AG10803 (cell line): ENCODE measurements around the gene PPP4C.

Experiments used
- DNase-seq: peaks from one replicate; pipeline ENCODE4 v3.0.0; 2010; ENCODE audit warnings: low read depth
- H3K4me3 ChIP-seq: 2 replicates; pipeline ENCODE4 v1.5.1; 2011; ENCODE audit warnings: mild to moderate bottlenecking, low read length, control low read depth
- TF ChIP-seq, protein P1 (sequence below): conservative IDR thresholded peaks from 2 replicates; pipeline ENCODE4 v1.5.1; 2011; ENCODE audit warnings: mild to moderate bottlenecking, low read length, control low read depth, inconsistent platforms

The PPP4C gene

GRCh38 chr16:30115238-30115637 lies 39.4 kb downstream of the PPP4C start:
- TF ChIP-seq, protein P1, sequence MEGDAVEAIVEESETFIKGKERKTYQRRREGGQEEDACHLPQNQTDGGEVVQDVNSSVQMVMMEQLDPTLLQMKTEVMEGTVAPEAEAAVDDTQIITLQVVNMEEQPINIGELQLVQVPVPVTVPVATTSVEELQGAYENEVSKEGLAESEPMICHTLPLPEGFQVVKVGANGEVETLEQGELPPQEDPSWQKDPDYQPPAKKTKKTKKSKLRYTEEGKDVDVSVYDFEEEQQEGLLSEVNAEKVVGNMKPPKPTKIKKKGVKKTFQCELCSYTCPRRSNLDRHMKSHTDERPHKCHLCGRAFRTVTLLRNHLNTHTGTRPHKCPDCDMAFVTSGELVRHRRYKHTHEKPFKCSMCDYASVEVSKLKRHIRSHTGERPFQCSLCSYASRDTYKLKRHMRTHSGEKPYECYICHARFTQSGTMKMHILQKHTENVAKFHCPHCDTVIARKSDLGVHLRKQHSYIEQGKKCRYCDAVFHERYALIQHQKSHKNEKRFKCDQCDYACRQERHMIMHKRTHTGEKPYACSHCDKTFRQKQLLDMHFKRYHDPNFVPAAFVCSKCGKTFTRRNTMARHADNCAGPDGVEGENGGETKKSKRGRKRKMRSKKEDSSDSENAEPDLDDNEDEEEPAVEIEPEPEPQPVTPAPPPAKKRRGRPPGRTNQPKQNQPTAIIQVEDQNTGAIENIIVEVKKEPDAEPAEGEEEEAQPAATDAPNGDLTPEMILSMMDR: no peak
- no peak overlapping the region for H3K4me3 ChIP-seq
- no peak for DNase-seq

GRCh38 chr16:30116291-30117207 lies 40.8 kb downstream of the PPP4C start:
- no peak overlapping the region for H3K4me3 ChIP-seq
- no peak for DNase-seq
- TF ChIP-seq, protein P1: no peak

- no peak overlapping the region for H3K4me3 ChIP-seq
- DNase-seq: no peak
- TF ChIP-seq, protein P1: no peak
These were observed 42.0 kb downstream of the PPP4C start for GRCh38 chr16:30117768-30118167.

- DNase-seq: peak; percentile 12
- TF ChIP-seq, protein P1: no peak
These were observed 43.6 kb downstream of the PPP4C start for GRCh38 chr16:30119428-30119827.

GRCh38 chr16:30120340-30121105 lies 44.7 kb downstream of the PPP4C start:
- no peak overlapping the region for H3K4me3 ChIP-seq
- TF ChIP-seq, protein P1: no peak

More at GRCh38 chr16:30119428-30119827, 43.6 kb downstream of the PPP4C start:
- no peak overlapping the region for H3K4me3 ChIP-seq

GRCh38 chr16:30121741-30122571 lies 46.2 kb downstream of the PPP4C start:
- no peak for DNase-seq
- TF ChIP-seq, protein P1: no peak
- H3K4me3 ChIP-seq: peak overlapping the region; percentile 83

More at GRCh38 chr16:30120340-30121105, 44.7 kb downstream of the PPP4C start:
- DNase-seq: no peak
